ENCODE results near the gene CLDN6. TPM values are rescaled to one million over a fixed set of nuclear protein-coding genes. Genes with fewer than 3 reads are reported as not detected.

CLDN6 gene
- total RNA-seq, 1 experiment from 2014 or later, result 0.49 TPM

GRCh38 chr16:3019594-3020246, 1.7 kb upstream of the CLDN6 start:
- BruUV-seq (replicated peaks), result TSS peak; percentile 52

GRCh38 chr16:3017344-3017743, 639 bp downstream of the CLDN6 start:
- ChIA-PET RAD21 (ENCODE audit: low non-redundant PET in 1 of 2, low total read pairs in 2 of 2, uncharacterized antibody in 2 of 2, unreplicated experiment in 2 of 2) (no interaction called here), CTCF (no interaction called here), POLR2A (interaction anchor here (8.2 kb wide), 1 partner anchor 12 kb away, joined by 188 read pairs; no protein-coding TSS in a partner anchor)
- DNase-seq (ENCODE audit: low read depth, low spot score) (no peak), ATAC-seq (no peak)
- intact Hi-C loops (cut with micrococcal nuclease), result no loop called here
- no peak overlapping the region for H2AFZ ChIP-seq (ENCODE audit: low read depth, low read length, poor library complexity, severe bottlenecking)
- H3K27ac ChIP-seq (ENCODE audit: low read depth, low read length), result no peak overlapping the region
- no peak overlapping the region for H3K9ac ChIP-seq (ENCODE audit: low read length)
- no peaks in the 10 kb centered on the region for H3K9me3 ChIP-seq (ENCODE audit: control insufficient read depth in 1 of 2, insufficient read depth in 1 of 2, low read depth in 1 of 2, low read length in 2 of 2)
- no peak for TF ChIP-seq YY1 (IDR thresholded peaks at IDR 0.05; ENCODE audit: extremely low read depth, insufficient replicate concordance, low read depth, low read length)
- TF ChIP-seq RAD21 (IDR thresholded peaks at IDR 0.05; ENCODE audit: low read depth), result no peak
- no peak for TF ChIP-seq REST (IDR thresholded peaks at IDR 0.05; ENCODE audit: low read depth)
- no peak for TF ChIP-seq ATF3 (IDR thresholded peaks at IDR 0.05)
- TF ChIP-seq EZH2 (IDR thresholded peaks at IDR 0.05), result no peak
- TF ChIP-seq EGR1 (IDR thresholded peaks at IDR 0.05; ENCODE audit: low read depth), result no peak
- TF ChIP-seq ELF1 (IDR thresholded peaks at IDR 0.05; ENCODE audit: borderline replicate concordance, low read depth), result no peak
- no peak for TF ChIP-seq TCF7L2 (IDR thresholded peaks at IDR 0.05; ENCODE audit: borderline replicate concordance, extremely low read depth, insufficient read depth, insufficient read length)
- TF ChIP-seq SRF (IDR thresholded peaks at IDR 0.05; ENCODE audit: low read depth), result no peak
- TF ChIP-seq ZBTB33 (IDR thresholded peaks at IDR 0.05; ENCODE audit: extremely low read depth, insufficient replicate concordance, low read length), result no peak
- TF ChIP-seq POLR2A (IDR thresholded peaks at IDR 0.05; ENCODE audit: borderline replicate concordance, extremely low read depth, insufficient read depth, insufficient read length), result no peak
- H3K27me3 ChIP-seq (ENCODE audit: insufficient read depth, low read length), result no peaks in the 10 kb centered on the region
- H3K4me1 ChIP-seq (ENCODE audit: control insufficient read depth in 1 of 2, insufficient read depth in 2 of 2, low read length in 2 of 2), result peaks cover 33 to 70% of the 10 kb centered on the region in 2 experiments
- H4K20me1 ChIP-seq (ENCODE audit: insufficient read depth), result no peaks in the 10 kb centered on the region
- no peak overlapping the region for H3K4me3 ChIP-seq (replicated peaks in 1 of 2; ENCODE audit: low read depth in 1 of 2, low read length in 2 of 2)
- peaks cover 0 to 10% of the 10 kb centered on the region in 2 experiments; a peak in 1 of 4 replicates for H3K36me3 ChIP-seq (ENCODE audit: control insufficient read depth in 1 of 2, insufficient read depth in 2 of 2, low read length in 2 of 2)
- BruUV-seq (replicated peaks), result no TSS peak
- H3K4me2 ChIP-seq (ENCODE audit: low read length), result no peak overlapping the region
- H3K9me2 ChIP-seq (ENCODE audit: insufficient read depth), result no peaks in the 10 kb centered on the region
- peaks cover 16% of the 10 kb centered on the region; the same call in 1 of the 2 replicates for H3K79me2 ChIP-seq (ENCODE audit: insufficient read depth, low read length)

More at GRCh38 chr16:3019594-3020246, 1.7 kb upstream of the CLDN6 start:
- no peaks in the 10 kb centered on the region for H3K9me2 ChIP-seq (ENCODE audit: insufficient read depth)
- TF ChIP-seq EGR1 (IDR thresholded peaks at IDR 0.05; ENCODE audit: low read depth), result no peak
- TF ChIP-seq YY1 (IDR thresholded peaks at IDR 0.05; ENCODE audit: extremely low read depth, insufficient replicate concordance, low read depth, low read length), result peak; percentile 6
- RAD21 ChIA-PET (ENCODE audit: low non-redundant PET in 1 of 2, low total read pairs in 2 of 2, uncharacterized antibody in 2 of 2, unreplicated experiment in 2 of 2), result interaction anchor here in 1 of 2 experiments (0.7 kb wide), 1 partner anchor 667 kb away, joined by 4 read pairs; no protein-coding TSS in a partner anchor
- no peaks in the 10 kb centered on the region for H3K9me3 ChIP-seq (ENCODE audit: control insufficient read depth in 1 of 2, insufficient read depth in 1 of 2, low read depth in 1 of 2, low read length in 2 of 2)
- DNase-seq (ENCODE audit: low read depth, low spot score), result no peak
- peak overlapping the region; percentile 94 to 95 for H3K4me3 ChIP-seq (replicated peaks in 1 of 2; ENCODE audit: low read depth in 1 of 2, low read length in 2 of 2)
- peaks cover 0 to 15% of the 10 kb centered on the region in 2 experiments; a peak in 1 of 4 replicates for H3K36me3 ChIP-seq (ENCODE audit: control insufficient read depth in 1 of 2, insufficient read depth in 2 of 2, low read length in 2 of 2)
- CTCF ChIA-PET, result interaction anchor here (0.8 to 6.1 kb wide), 5 partner anchors 9 to 16 kb away, joined by 3 to 39 read pairs (median 4); no protein-coding TSS in a partner anchor
- peak overlapping the region; percentile 100 for H3K27ac ChIP-seq (ENCODE audit: low read depth, low read length)
- POLR2A ChIA-PET, result interaction anchor here (0.8 to 8.2 kb wide), 14 partner anchors 8 to 1055 kb away, joined by 3 to 188 read pairs (median 4); partner anchors contain the start of genes CLDN9, KREMEN2, PAQR4 and PKMYT1
- H2AFZ ChIP-seq (ENCODE audit: low read depth, low read length, poor library complexity, severe bottlenecking), result no peak overlapping the region
- no peak for ATAC-seq
- intact Hi-C loops (cut with micrococcal nuclease), result loop anchor here (5.0 kb wide), 2 partner anchors 37 to 862 kb away; partner anchors contain the start of genes PKMYT1 and TRAF7
- no peaks in the 10 kb centered on the region for H4K20me1 ChIP-seq (ENCODE audit: insufficient read depth)
- H3K27me3 ChIP-seq (ENCODE audit: insufficient read depth, low read length), result no peaks in the 10 kb centered on the region
- peaks cover 27 to 65% of the 10 kb centered on the region in 2 experiments for H3K4me1 ChIP-seq (ENCODE audit: control insufficient read depth in 1 of 2, insufficient read depth in 2 of 2, low read length in 2 of 2)
- H3K79me2 ChIP-seq (ENCODE audit: insufficient read depth, low read length), result peaks cover 18% of the 10 kb centered on the region; the same call in 1 of the 2 replicates
- H3K4me2 ChIP-seq (ENCODE audit: low read length), result peak overlapping the region; percentile 86
- peak overlapping the region; percentile 99 for H3K9ac ChIP-seq (ENCODE audit: low read length)

Measured in HCT116 (cell line).